ENCODE data around the gene KANSL2.
A peak's percentile ranks its signal among the peaks of the same experiment; 100 is the strongest.
"Not testable (repeated sequence)": the region's sequence is repeated elsewhere in the genome, so short reads cannot be mapped to it uniquely, and the experiment has no call there.

The KANSL2 gene

DNA sequence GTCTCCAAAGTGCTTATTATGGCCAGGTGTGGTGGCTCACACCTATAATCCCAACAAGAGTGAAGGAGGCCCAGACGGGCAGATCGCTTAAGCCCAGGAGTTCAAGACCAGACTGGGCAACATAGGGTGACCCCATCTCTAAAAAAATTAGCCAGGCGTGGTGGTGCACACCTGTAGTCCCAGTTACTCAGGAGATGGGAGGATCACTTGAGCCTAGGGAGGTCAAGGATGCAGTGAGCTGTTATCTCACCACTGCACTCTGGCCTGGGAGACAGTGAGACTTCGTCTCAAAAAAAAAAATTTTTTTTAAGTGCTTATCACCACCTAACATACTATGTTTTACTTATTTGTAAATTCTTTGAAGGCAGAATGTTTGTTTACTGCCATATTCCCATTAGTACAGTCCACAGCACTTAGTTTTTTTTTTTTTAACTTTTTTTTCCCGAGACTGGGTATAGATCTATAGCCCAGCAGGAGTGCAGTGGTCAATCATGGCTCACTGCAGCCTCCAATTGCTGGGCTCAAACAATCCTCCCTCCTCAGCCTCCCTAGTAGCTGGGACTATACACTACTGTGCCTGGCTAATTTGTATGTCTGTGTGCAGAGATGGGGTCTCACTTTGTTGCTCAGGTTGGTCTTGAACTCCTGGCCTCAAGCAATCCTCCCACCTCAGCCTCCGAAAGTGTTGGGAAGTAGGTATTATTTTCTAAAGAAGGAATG is 4.7 kb upstream of the KANSL2 start:
- TF ChIP-seq CTBP1 (IDR thresholded peaks at IDR 0.05; ENCODE audit: borderline replicate concordance) (no peak), ELF4 (IDR thresholded peaks at IDR 0.05) (no peak), SP1 (IDR thresholded peaks at IDR 0.05) (no peak), PKNOX1 (IDR thresholded peaks at IDR 0.05) (no peak), LEF1 (IDR thresholded peaks at IDR 0.05; ENCODE audit: borderline replicate concordance) (no peak), HDGF (IDR thresholded peaks at IDR 0.05; ENCODE audit: borderline replicate concordance) (no peak)
- DNase-seq (ENCODE audit: extremely low spot score), result no peak
- POLR2A ChIA-PET, result interaction anchor here (0.6 kb wide), 1 partner anchor 102 kb away, joined by 3 read pairs; the partner anchor contains the start of gene ADCY6
- CTCF ChIA-PET, result no interaction called here

GRCh38 chr12:48686037-48686595 is 4.1 kb upstream of the KANSL2 start:
- CTCF ChIA-PET, result no interaction called here

DNA sequence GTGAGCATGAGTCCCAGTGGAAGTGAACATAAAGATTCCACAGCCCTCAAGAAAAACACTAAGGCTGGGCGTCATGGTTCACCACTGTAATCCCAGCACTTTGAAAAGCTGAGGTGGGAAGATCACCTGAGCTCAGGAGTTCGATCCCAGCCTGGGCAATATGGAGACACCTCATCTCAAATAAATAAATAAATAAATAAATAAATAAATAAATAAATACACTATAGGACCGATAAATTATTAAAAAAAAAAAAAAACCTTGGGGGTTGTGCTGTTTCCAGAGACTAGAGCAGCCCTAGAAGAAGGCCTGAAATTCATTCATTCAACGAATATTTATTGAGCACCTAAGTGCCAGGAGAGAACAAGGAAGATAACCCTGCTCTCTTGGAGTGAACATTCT is 1.5 kb upstream of the KANSL2 start:
- ChIA-PET CTCF (no interaction called here), POLR2A (interaction anchor here (1.7 kb wide), 1 partner anchor 12 kb away, joined by 8 read pairs; no protein-coding TSS in a partner anchor)
- no peak for TF ChIP-seq SUZ12 (IDR thresholded peaks at IDR 0.05)
- TF ChIP-seq FOXA1 (IDR thresholded peaks at IDR 0.05), result no peak
- no peak for TF ChIP-seq PKNOX1 (IDR thresholded peaks at IDR 0.05)
- TF ChIP-seq SP1 (IDR thresholded peaks at IDR 0.05), result no peak
- TF ChIP-seq CTBP1 (IDR thresholded peaks at IDR 0.05; ENCODE audit: borderline replicate concordance), result no peak
- TF ChIP-seq FOXM1 (IDR thresholded peaks at IDR 0.05; ENCODE audit: borderline replicate concordance), result no peak
- TF ChIP-seq ARNT (IDR thresholded peaks at IDR 0.05), result no peak
- no peak for TF ChIP-seq NFRKB (IDR thresholded peaks at IDR 0.05)
- no peak for TF ChIP-seq FOXK2 (IDR thresholded peaks at IDR 0.05)
- no peak for TF ChIP-seq BHLHE40 (IDR thresholded peaks at IDR 0.05; ENCODE audit: borderline replicate concordance)
- no peak for TF ChIP-seq ZNF384 (IDR thresholded peaks at IDR 0.05)
- no peak for TF ChIP-seq L3MBTL2 (conservative IDR thresholded peaks at IDR 0.05)
- no peak for TF ChIP-seq ELF4 (IDR thresholded peaks at IDR 0.05)
- no peak for TF ChIP-seq LEF1 (IDR thresholded peaks at IDR 0.05; ENCODE audit: borderline replicate concordance)
- no peak for TF ChIP-seq HDGF (IDR thresholded peaks at IDR 0.05; ENCODE audit: borderline replicate concordance)

More at GRCh38 chr12:48686037-48686595, 4.1 kb upstream of the KANSL2 start:
- TF ChIP-seq CTBP1 (IDR thresholded peaks at IDR 0.05; ENCODE audit: borderline replicate concordance) (no peak), PKNOX1 (IDR thresholded peaks at IDR 0.05) (no peak), FOXA1 (IDR thresholded peaks at IDR 0.05) (no peak), TARDBP (IDR thresholded peaks at IDR 0.05) (0 out of 2 replicates have a peak, but pooled peaks have one; percentile 36)
- DNase-seq (ENCODE audit: extremely low spot score), result no peak
- POLR2A ChIA-PET, result interaction anchor here (0.6 kb wide), 1 partner anchor 103 kb away, joined by 3 read pairs; the partner anchor contains the start of gene ADCY6

GRCh38 chr12:48682927-48683326 is 889 bp upstream of the KANSL2 start:
- no peak for DNase-seq (ENCODE audit: extremely low spot score)
- TF ChIP-seq HDGF (IDR thresholded peaks at IDR 0.05; ENCODE audit: borderline replicate concordance) (no peak), ELF4 (IDR thresholded peaks at IDR 0.05) (no peak), PKNOX1 (IDR thresholded peaks at IDR 0.05) (no peak), LEF1 (IDR thresholded peaks at IDR 0.05; ENCODE audit: borderline replicate concordance) (no peak), FOXM1 (IDR thresholded peaks at IDR 0.05; ENCODE audit: borderline replicate concordance) (no peak), ZNF384 (IDR thresholded peaks at IDR 0.05) (no peak), FOXK2 (IDR thresholded peaks at IDR 0.05) (no peak), BHLHE40 (IDR thresholded peaks at IDR 0.05; ENCODE audit: borderline replicate concordance) (no peak)
- CTCF ChIA-PET, result no interaction called here
- POLR2A ChIA-PET, result interaction anchor here (0.9 to 1.8 kb wide), 10 partner anchors 9 to 184 kb away, joined by 3 to 8 read pairs (median 6); partner anchors contain the start of gene CCNT1

More for the DNA sequence above, 1.5 kb upstream of the KANSL2 start:
- DNase-seq (ENCODE audit: extremely low spot score), result no peak

GRCh38 chr12:48682533-48682905 is 481 bp upstream of the KANSL2 start:
- CTCF ChIA-PET; DNase-seq (ENCODE audit: extremely low spot score): not testable (repeated sequence)
- POLR2A ChIA-PET, result interaction anchor here (0.6 to 1.8 kb wide), 16 partner anchors 8 to 185 kb away, joined by 3 to 8 read pairs (median 5); partner anchors contain the start of genes ADCY6 and CCNT1
- peak; percentile 12; the same call in 1 of the 2 replicates for TF ChIP-seq L3MBTL2 (conservative IDR thresholded peaks at IDR 0.05)

GRCh38 chr12:48681399-48681709 is 684 bp downstream of the KANSL2 start:
- ChIA-PET CTCF (no interaction called here), POLR2A (interaction anchor here (1.1 to 1.8 kb wide), 4 partner anchors 8 to 36 kb away, joined by 3 to 7 read pairs (median 6); partner anchors contain the start of gene CCNT1)
- peak; percentile 15 for DNase-seq (ENCODE audit: extremely low spot score)
- TF ChIP-seq TARDBP (IDR thresholded peaks at IDR 0.05) (no peak), BHLHE40 (IDR thresholded peaks at IDR 0.05; ENCODE audit: borderline replicate concordance) (no peak), ZNF384 (IDR thresholded peaks at IDR 0.05) (no peak), NFRKB (IDR thresholded peaks at IDR 0.05) (no peak), ARNT (IDR thresholded peaks at IDR 0.05) (no peak), FOXA1 (IDR thresholded peaks at IDR 0.05) (no peak)
